OCI-LY3 (cell line): ENCODE results near the gene SLC17A2.

Source experiments
- EZH2phosphoT487 ChIP-seq: fragments of 200-600 bp; shearing (Covaris generic); IDR thresholded peaks from 2 replicates; pipeline ENCODE4 v1.6.1; 2018; ENCODE audit warnings: antibody characterized with exemption, mixed run types, low read depth
- TF ChIP-seq, protein P1 (sequence below): fragments of 200-600, 300-600 bp; sonication (generic); IDR thresholded peaks from 2 replicates; pipeline ENCODE4 v1.5.1; 2014; ENCODE audit warnings: antibody characterized with exemption, low read length, low read depth

DNA sequence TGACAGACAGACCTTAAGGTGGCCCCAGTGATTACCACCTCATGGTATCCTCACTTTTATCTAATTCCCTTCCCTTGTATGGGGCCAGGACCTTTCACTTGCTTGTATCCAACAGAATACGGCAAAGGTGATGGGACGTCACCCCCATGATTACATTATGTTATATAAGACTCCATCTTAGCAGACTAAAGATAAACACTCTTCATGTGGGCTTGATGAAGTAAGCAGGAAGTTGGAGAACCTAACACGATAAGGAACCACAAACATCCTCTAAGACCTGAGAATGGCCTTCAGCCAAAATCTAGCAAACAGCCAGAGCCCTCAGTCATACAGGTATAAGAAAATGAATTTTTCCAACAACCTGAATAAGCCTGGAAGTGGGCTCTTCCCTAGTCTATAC lies 64.5 kb downstream of the SLC17A2 start:
- TF ChIP-seq, protein P1, sequence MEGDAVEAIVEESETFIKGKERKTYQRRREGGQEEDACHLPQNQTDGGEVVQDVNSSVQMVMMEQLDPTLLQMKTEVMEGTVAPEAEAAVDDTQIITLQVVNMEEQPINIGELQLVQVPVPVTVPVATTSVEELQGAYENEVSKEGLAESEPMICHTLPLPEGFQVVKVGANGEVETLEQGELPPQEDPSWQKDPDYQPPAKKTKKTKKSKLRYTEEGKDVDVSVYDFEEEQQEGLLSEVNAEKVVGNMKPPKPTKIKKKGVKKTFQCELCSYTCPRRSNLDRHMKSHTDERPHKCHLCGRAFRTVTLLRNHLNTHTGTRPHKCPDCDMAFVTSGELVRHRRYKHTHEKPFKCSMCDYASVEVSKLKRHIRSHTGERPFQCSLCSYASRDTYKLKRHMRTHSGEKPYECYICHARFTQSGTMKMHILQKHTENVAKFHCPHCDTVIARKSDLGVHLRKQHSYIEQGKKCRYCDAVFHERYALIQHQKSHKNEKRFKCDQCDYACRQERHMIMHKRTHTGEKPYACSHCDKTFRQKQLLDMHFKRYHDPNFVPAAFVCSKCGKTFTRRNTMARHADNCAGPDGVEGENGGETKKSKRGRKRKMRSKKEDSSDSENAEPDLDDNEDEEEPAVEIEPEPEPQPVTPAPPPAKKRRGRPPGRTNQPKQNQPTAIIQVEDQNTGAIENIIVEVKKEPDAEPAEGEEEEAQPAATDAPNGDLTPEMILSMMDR = no peak
- no peak for TF ChIP-seq EZH2phosphoT487
